Caco-2 (cell line): Measurements from ENCODE around the gene PITX1. TPM values are rescaled to one million over a fixed set of nuclear protein-coding genes. Genes with fewer than 3 reads are reported as not detected.

Source experiments
- BruUV-seq: library from RNA; stranded (reverse); fragments of 400-500 nt; replicated peaks from 2 replicates; lab custom pipeline; 2021; lab: Mats Ljungman, UMichigan
- CTCF ChIA-PET: fragments of 300-600 bp; sonication (Branson Sonifier 250); formaldehyde crosslinking; loops from one replicate; lab custom pipeline; 2022; ENCODE audit warnings: antibody characterized with exemption; lab: Charles Lee
- POLR2A ChIA-PET: fragments of 300-600 bp; sonication (Branson Sonifier 250); formaldehyde crosslinking; loops from one replicate; lab custom pipeline; 2022; ENCODE audit warnings: antibody characterized with exemption; lab: Charles Lee
- DNase-seq, 2 experiments: peaks; one replicate each; pipeline versions ENCODE4 v3.0.0 to v3.0.0-alpha.2; 2020 to 2022
- H3K27me3 ChIP-seq: replicated peaks from 2 replicates; pipeline ENCODE4 v1.6.0; 2011; ENCODE audit warnings: low read length; ENCODE audit not compliant: control insufficient read depth, insufficient read depth
- H3K36me3 ChIP-seq: 2 replicates; pipeline ENCODE4 v1.5.1; 2011; ENCODE audit warnings: low read length; ENCODE audit not compliant: control insufficient read depth, insufficient read depth
- H3K4me1 ChIP-seq: fragments of 250-450 bp; sonication (Bioruptor Pico); 2 replicates; pipeline ENCODE4 v1.5.1; 2020; ENCODE audit warnings: mild to moderate bottlenecking
- H3K4me3 ChIP-seq: 2 replicates; pipeline ENCODE4 v1.5.1; 2011; ENCODE audit warnings: low read depth, mild to moderate bottlenecking, control low read depth, low read length
- H3K9me3 ChIP-seq: fragments of 250-450 bp; sonication (Bioruptor Pico); 2 replicates; pipeline ENCODE4 v1.5.1; 2020; ENCODE audit warnings: mild to moderate bottlenecking, moderate library complexity
- H3K27ac Mint-ChIP-seq: one replicate; pipeline ENCODE4 v1.8.0; 2022; ENCODE audit warnings: mixed read lengths; ENCODE audit not compliant: unreplicated experiment
- H3K27me3 Mint-ChIP-seq: one replicate; pipeline ENCODE4 v1.8.0; 2022; ENCODE audit warnings: mixed read lengths; ENCODE audit not compliant: insufficient read depth, unreplicated experiment
- H3K36me3 Mint-ChIP-seq: one replicate; pipeline ENCODE4 v1.8.0; 2022; ENCODE audit warnings: mild to moderate bottlenecking, mixed read lengths; ENCODE audit not compliant: insufficient read depth, unreplicated experiment
- H3K4me1 Mint-ChIP-seq: one replicate; pipeline ENCODE4 v1.8.0; 2022; ENCODE audit warnings: low read depth, mixed read lengths; ENCODE audit not compliant: unreplicated experiment
- H3K4me3 Mint-ChIP-seq: one replicate; pipeline ENCODE4 v1.8.0; 2022; ENCODE audit warnings: mild to moderate bottlenecking, moderate library complexity, mixed read lengths; ENCODE audit not compliant: unreplicated experiment
- H3K9me3 Mint-ChIP-seq: one replicate; pipeline ENCODE4 v1.8.0; 2022; ENCODE audit warnings: mixed read lengths; ENCODE audit not compliant: unreplicated experiment
- intact Hi-C: fragments of 100-400 bp; cut with micrococcal nuclease; formaldehyde crosslinking; loops from one replicate; pipeline ENCODE4 v1.10.0; 2022; ENCODE audit not compliant: unreplicated experiment
- total RNA-seq: library from RNA; stranded (reverse); gene quantifications from 2 replicates; pipeline ENCODE4 v1.2.3, GENCODE V29; 2022
- TF ChIP-seq, protein P1 (sequence below), 2 experiments: fragments of 200-600 bp in 1 of 2; IDR thresholded peaks; 1 replicate in 1 of 2; 2 replicates in 1 of 2; pipeline versions ENCODE4 v1.5.1 to v1.8.0; 2011 to 2022; ENCODE audit warnings: antibody characterized with exemption in 1 of 2, control low read depth in 1 of 2, inconsistent platforms in 1 of 2, low read depth in 1 of 2, low read length in 1 of 2, mild to moderate bottlenecking in 1 of 2, moderate library complexity in 1 of 2; ENCODE audit not compliant: insufficient read depth in 1 of 2, severe bottlenecking in 1 of 2, unreplicated experiment in 1 of 2

PITX1 gene
- total RNA-seq, 1 experiment from 2014 or later = 117 TPM

DNA sequence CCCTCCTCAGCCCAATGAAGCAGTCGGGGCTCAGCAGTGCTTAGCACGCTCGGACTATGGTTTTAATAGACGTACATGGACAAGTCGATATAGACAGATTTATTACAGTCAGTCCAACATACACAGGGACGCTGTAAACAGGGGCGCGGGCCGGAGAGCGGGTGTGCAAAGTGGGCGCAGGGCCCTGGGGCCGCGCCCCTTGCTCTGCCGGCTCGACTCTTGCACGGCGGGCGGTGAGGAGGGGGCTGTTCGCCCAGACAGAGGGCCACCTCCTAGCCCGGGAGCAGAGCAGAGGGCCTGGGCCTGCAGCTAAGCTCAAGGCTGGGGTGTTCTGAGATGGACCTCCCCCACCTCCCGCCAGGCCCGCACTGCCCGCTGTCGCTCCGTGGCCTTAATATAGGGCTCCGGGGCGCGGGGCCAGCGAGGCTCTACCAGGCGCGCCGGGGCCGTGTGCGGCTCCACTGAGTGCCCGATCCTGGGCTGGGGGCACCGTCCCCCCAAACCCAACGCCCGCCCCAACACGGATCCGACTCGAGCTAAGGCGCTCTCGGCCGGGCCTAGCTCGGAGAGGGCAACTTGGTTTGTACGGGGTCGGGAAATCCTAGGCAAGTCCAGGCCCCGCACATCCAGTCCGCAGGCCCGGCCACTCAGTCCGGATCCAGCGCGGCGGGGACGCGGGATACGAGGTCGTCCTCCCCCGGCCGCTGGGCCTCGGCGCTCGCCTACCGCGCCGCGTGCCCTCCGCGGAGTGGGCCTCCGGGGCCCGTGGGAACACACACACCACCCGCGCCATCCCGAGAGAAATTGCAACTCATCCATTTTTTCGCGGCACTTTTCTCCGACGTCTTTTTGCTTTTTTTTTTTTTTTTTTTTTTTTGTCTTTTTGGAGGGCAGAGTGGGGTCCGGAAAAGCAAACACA is 6.1 kb downstream of the PITX1 start:
- Histone ChIP-seq H3K4me1 (peaks cover 23% of the 10 kb centered on the region), H3K36me3 (peaks cover 3% of the 10 kb centered on the region), H3K9me3 (no peaks in the 10 kb centered on the region), H3K4me3 (no peak overlapping the region), H3K27me3 (no peaks in the 10 kb centered on the region)
- DNase-seq = no peak
- no TSS peak for BruUV-seq
- TF ChIP-seq, protein P1, sequence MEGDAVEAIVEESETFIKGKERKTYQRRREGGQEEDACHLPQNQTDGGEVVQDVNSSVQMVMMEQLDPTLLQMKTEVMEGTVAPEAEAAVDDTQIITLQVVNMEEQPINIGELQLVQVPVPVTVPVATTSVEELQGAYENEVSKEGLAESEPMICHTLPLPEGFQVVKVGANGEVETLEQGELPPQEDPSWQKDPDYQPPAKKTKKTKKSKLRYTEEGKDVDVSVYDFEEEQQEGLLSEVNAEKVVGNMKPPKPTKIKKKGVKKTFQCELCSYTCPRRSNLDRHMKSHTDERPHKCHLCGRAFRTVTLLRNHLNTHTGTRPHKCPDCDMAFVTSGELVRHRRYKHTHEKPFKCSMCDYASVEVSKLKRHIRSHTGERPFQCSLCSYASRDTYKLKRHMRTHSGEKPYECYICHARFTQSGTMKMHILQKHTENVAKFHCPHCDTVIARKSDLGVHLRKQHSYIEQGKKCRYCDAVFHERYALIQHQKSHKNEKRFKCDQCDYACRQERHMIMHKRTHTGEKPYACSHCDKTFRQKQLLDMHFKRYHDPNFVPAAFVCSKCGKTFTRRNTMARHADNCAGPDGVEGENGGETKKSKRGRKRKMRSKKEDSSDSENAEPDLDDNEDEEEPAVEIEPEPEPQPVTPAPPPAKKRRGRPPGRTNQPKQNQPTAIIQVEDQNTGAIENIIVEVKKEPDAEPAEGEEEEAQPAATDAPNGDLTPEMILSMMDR (IDR thresholded peaks at IDR 0.05; ENCODE audit: insufficient read depth in 1 of 2, low read depth in 1 of 2, low read length in 1 of 2, severe bottlenecking in 1 of 2, unreplicated experiment in 1 of 2) = no peak
- Mint-ChIP-seq H3K4me3 (no peak overlapping the region), H3K9me3 (peaks cover 12% of the 10 kb centered on the region), H3K27me3 (no peaks in the 10 kb centered on the region), H3K36me3 (peaks cover 81% of the 10 kb centered on the region), H3K27ac (no peak overlapping the region), H3K4me1 (peaks cover 38% of the 10 kb centered on the region)
- intact Hi-C loops = no loop called here
- ChIA-PET POLR2A (no interaction called here), CTCF (no interaction called here)

- peaks cover 12% of the 10 kb centered on the region for H3K9me3 Mint-ChIP-seq
Measured at GRCh38 chr5:135027266-135027696, 6.7 kb downstream of the PITX1 start.

DNA sequence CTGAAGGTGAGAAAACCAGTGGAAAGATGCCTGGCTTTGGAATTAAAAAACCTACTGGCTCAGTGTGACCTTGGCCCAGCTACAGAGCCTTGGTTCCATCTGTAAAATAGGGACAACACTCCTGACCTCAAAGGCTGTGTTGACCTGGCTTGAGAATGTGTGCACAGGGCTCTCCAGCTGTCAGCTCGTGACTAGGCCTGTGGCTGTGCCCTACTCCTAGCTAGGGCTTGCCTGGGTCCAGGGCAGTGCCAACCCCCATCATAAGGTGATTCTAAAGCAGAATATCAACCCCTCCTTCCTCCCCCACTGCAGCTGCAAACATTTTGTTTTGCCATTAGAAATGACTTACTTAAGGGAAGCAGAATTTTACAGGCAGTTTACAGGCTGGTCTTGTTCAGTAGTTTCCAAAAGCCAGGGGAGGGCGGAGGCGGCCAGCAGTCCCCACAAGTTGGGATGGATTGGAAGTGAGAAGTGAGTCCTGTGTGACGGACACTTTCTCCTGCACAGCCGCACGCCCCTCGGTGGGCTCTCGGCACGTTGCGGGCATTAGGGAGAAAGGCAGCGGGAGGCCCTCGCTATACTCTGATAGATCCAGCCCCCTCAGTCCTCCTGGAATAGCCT is 7.3 kb downstream of the PITX1 start:
- ChIA-PET CTCF (interaction anchor here (0.8 kb wide), 1 partner anchor 160 kb away, joined by 4 read pairs; no protein-coding TSS in a partner anchor), POLR2A (interaction anchor here (0.8 kb wide), 1 partner anchor 276 kb away, joined by 3 read pairs; no protein-coding TSS in a partner anchor)
- DNase-seq = no peak
- no peaks in the 10 kb centered on the region for H3K27me3 Mint-ChIP-seq
- BruUV-seq = no TSS peak
- H3K4me3 Mint-ChIP-seq = no peak overlapping the region
- H3K9me3 Mint-ChIP-seq = peaks cover 12% of the 10 kb centered on the region
- peaks cover 75% of the 10 kb centered on the region for H3K36me3 Mint-ChIP-seq
- Histone ChIP-seq H3K27me3 (no peaks in the 10 kb centered on the region), H3K4me3 (no peak overlapping the region), H3K9me3 (no peaks in the 10 kb centered on the region), H3K4me1 (peaks cover 23% of the 10 kb centered on the region), H3K36me3 (peaks cover 3% of the 10 kb centered on the region)
- TF ChIP-seq, protein P1 (IDR thresholded peaks at IDR 0.05; ENCODE audit: insufficient read depth in 1 of 2, low read depth in 1 of 2, low read length in 1 of 2, severe bottlenecking in 1 of 2, unreplicated experiment in 1 of 2) = no peak
- peak overlapping the region; percentile 58 for H3K27ac Mint-ChIP-seq
- intact Hi-C loops = no loop called here
- H3K4me1 Mint-ChIP-seq = peaks cover 33% of the 10 kb centered on the region

More at GRCh38 chr5:135027266-135027696, 6.7 kb downstream of the PITX1 start:
- DNase-seq = no peak
- intact Hi-C loops = no loop called here
- ChIA-PET POLR2A (interaction anchor here (0.8 kb wide), 1 partner anchor 276 kb away, joined by 3 read pairs; no protein-coding TSS in a partner anchor), CTCF (no interaction called here)
- H3K4me1 ChIP-seq = peaks cover 23% of the 10 kb centered on the region
- no peaks in the 10 kb centered on the region for H3K9me3 ChIP-seq
- peaks cover 38% of the 10 kb centered on the region for H3K4me1 Mint-ChIP-seq
- H3K36me3 Mint-ChIP-seq = peaks cover 77% of the 10 kb centered on the region
- H3K27ac Mint-ChIP-seq = peak overlapping the region; percentile 58
- no peaks in the 10 kb centered on the region for H3K27me3 ChIP-seq
- no peak overlapping the region for H3K4me3 Mint-ChIP-seq
- no TSS peak for BruUV-seq
- H3K4me3 ChIP-seq = no peak overlapping the region
- no peaks in the 10 kb centered on the region for H3K27me3 Mint-ChIP-seq
- TF ChIP-seq, protein P1 (IDR thresholded peaks at IDR 0.05; ENCODE audit: insufficient read depth in 1 of 2, low read depth in 1 of 2, low read length in 1 of 2, severe bottlenecking in 1 of 2, unreplicated experiment in 1 of 2) = no peak
- H3K36me3 ChIP-seq = peaks cover 3% of the 10 kb centered on the region
